CD4-positive, CD25-positive, alpha-beta regulatory T cell (primary cell): Measurements from ENCODE around the gene SMIM8. TPM values are rescaled to one million over a fixed set of nuclear protein-coding genes. Genes with fewer than 3 reads are reported as not detected.

Experiments
- ATAC-seq, 2 donors: fragments of 150-1000 bp; cut with Tn5 transposase; one replicate each; pipeline ENCODE4 v1.10.0; 2021; ENCODE audit warnings: low read depth in 2 of 2, moderate number of reproducible peaks in 2 of 2, moderate library complexity in 1 of 2
- DNase-seq, 3 donors: peaks; one replicate each; pipeline versions ENCODE4 v3.0.0 to v3.0.0-alpha.2; 2012 to 2022; ENCODE audit warnings: mixed read lengths in 1 of 3
- H3K27ac ChIP-seq: one replicate; pipeline ENCODE4 v1.7.0; 2013; ENCODE audit warnings: mild to moderate bottlenecking, low read length; ENCODE audit not compliant: insufficient read depth, poor library complexity, severe bottlenecking
- H3K27me3 ChIP-seq: one replicate; pipeline ENCODE4 v1.7.0; 2013; ENCODE audit warnings: low read length; ENCODE audit not compliant: control insufficient read depth, insufficient read depth
- H3K36me3 ChIP-seq: one replicate; pipeline ENCODE4 v1.7.0; 2013; ENCODE audit warnings: mild to moderate bottlenecking, low read length, moderate library complexity; ENCODE audit not compliant: control insufficient read depth, insufficient read depth
- H3K4me1 ChIP-seq: 2 replicates; pipeline ENCODE4 v1.7.0; 2013; ENCODE audit warnings: mild to moderate bottlenecking, low read length; ENCODE audit not compliant: insufficient read depth, control insufficient read depth, poor library complexity, severe bottlenecking
- H3K4me3 ChIP-seq: one replicate; pipeline ENCODE4 v1.7.0; 2013; ENCODE audit warnings: low read depth, mild to moderate bottlenecking, low read length, moderate library complexity
- H3K9me3 ChIP-seq, 2 experiments: 1 replicate in 1 of 2; 2 replicates in 1 of 2; pipeline ENCODE4 v1.7.0; 2013; ENCODE audit warnings: low read length in 2 of 2, mild to moderate bottlenecking in 1 of 2, moderate library complexity in 1 of 2; ENCODE audit not compliant: control insufficient read depth in 2 of 2
- H3K27ac Mint-ChIP-seq, 3 donors: one replicate each; pipeline ENCODE4 v1.8.0; 2020 to 2022; ENCODE audit warnings: mild to moderate bottlenecking in 3 of 3, mixed read lengths in 3 of 3, moderate library complexity in 2 of 3
- H3K27me3 Mint-ChIP-seq: one replicate; pipeline ENCODE4 v1.8.0; 2022; ENCODE audit warnings: mild to moderate bottlenecking, mixed read lengths
- H3K36me3 Mint-ChIP-seq: one replicate; pipeline ENCODE4 v1.8.0; 2020; ENCODE audit warnings: mixed read lengths
- H3K4me1 Mint-ChIP-seq, 4 donors: one replicate each; pipeline ENCODE4 v1.8.0; 2020 to 2022; ENCODE audit warnings: mixed read lengths in 4 of 4, mild to moderate bottlenecking in 1 of 4
- H3K4me3 Mint-ChIP-seq, 4 donors: one replicate each; pipeline ENCODE4 v1.8.0; 2020 to 2022; ENCODE audit warnings: mild to moderate bottlenecking in 4 of 4, mixed read lengths in 4 of 4, moderate library complexity in 3 of 4
- H3K9me3 Mint-ChIP-seq, 7 donors: one replicate each; pipeline ENCODE4 v1.8.0; 2020 to 2022; ENCODE audit warnings: mixed read lengths in 7 of 7, mild to moderate bottlenecking in 3 of 7, moderate library complexity in 2 of 7
- polyA plus RNA-seq, 4 donors: library from polyadenylated mRNA; unstranded; fragments of 300-500 nt; fragmentation: Illumina TruSeq; gene quantifications; one replicate each; pipeline ENCODE4 v1.2.3, GENCODE V29; 2021
- total RNA-seq: library from RNA; stranded (reverse); gene quantifications from one replicate; pipeline ENCODE4 v1.2.3, GENCODE V29; 2022

The SMIM8 gene
- total and polyA plus RNA-seq, 5 donors from 2014 or later = 9.4 to 22.3 (median 20.1) TPM

GRCh38 chr6:87366899-87367298, 44.5 kb downstream of the SMIM8 start:
- Histone ChIP-seq H3K27me3 (no peaks in the 10 kb centered on the region), H3K4me1 (no peaks in the 10 kb centered on the region), H3K27ac (no peak overlapping the region), H3K4me3 (no peak overlapping the region), H3K36me3 (no peaks in the 10 kb centered on the region), H3K9me3 (no peaks in the 10 kb centered on the region)
- DNase-seq (no peak), ATAC-seq (no peak)
- Mint-ChIP-seq H3K27ac (no peak overlapping the region), H3K4me3 (no peak overlapping the region), H3K27me3 (no peaks in the 10 kb centered on the region), H3K36me3 (peaks cover 7% of the 10 kb centered on the region), H3K4me1 (no peaks in the 10 kb centered on the region), H3K9me3 (peaks cover 0 to 17% (median 5%) of the 10 kb centered on the region in 7 donors)

DNA sequence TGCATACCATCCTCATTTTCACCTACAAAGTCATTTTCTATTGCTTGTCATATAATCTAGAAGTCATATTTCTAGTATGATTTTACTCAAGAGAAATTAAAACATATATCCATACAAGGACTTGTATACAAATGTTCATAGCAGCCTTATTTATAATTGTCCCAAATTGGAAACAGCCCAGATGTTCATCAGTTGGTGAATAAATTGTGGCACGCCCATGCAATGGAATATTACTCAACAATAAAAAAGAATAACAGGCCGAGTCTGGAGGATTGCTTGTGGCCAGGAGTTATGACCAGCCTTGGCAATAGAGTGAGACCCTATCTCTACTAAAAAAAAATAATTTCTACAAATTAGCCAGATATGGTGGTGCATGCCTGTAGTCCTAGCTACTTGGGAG, 51.0 kb downstream of the SMIM8 start:
- no peak overlapping the region for H3K4me3 ChIP-seq
- H3K27ac ChIP-seq = no peak overlapping the region
- DNase-seq (no peak), ATAC-seq (no peak)
- no peaks in the 10 kb centered on the region for H3K4me1 ChIP-seq
- peaks cover 0 to 4% (median 0%) of the 10 kb centered on the region in 7 donors for H3K9me3 Mint-ChIP-seq
- no peaks in the 10 kb centered on the region for H3K27me3 ChIP-seq
- no peaks in the 10 kb centered on the region for H3K36me3 Mint-ChIP-seq
- H3K27me3 Mint-ChIP-seq = no peaks in the 10 kb centered on the region
- no peak overlapping the region for H3K27ac Mint-ChIP-seq
- H3K36me3 ChIP-seq = no peaks in the 10 kb centered on the region
- H3K4me3 Mint-ChIP-seq = no peak overlapping the region
- peaks cover 0 to 4% (median 0%) of the 10 kb centered on the region in 4 donors for H3K4me1 Mint-ChIP-seq
- no peaks in the 10 kb centered on the region for H3K9me3 ChIP-seq

DNA sequence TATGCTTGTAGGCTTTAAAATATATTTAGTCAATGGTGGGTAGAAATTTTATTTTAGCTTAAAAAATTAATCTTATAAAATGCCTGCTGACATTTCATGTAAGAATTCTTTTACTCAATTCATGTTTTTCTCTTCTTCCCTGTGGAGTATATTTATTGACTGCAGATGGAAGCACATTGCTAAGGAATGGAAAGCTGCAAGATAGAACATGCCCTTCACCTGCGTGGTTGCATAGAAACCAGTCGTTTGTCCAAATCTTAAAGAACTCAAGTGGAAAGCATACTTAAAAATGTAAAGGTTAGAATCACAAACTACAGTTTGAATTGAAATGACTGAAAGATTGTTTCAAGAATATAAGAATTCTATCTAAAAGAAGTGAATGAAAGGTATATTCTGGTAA, 52.9 kb downstream of the SMIM8 start:
- no peak for DNase-seq
- no peaks in the 10 kb centered on the region for H3K36me3 ChIP-seq
- H3K27ac Mint-ChIP-seq = no peak overlapping the region
- H3K9me3 Mint-ChIP-seq = peaks cover 0 to 4% (median 0%) of the 10 kb centered on the region in 7 donors
- H3K4me3 ChIP-seq = no peak overlapping the region
- H3K9me3 ChIP-seq = no peaks in the 10 kb centered on the region
- H3K4me1 Mint-ChIP-seq = peaks cover 0 to 4% (median 0%) of the 10 kb centered on the region in 4 donors
- H3K4me1 ChIP-seq = no peaks in the 10 kb centered on the region
- H3K27ac ChIP-seq = no peak overlapping the region
- no peaks in the 10 kb centered on the region for H3K27me3 Mint-ChIP-seq
- ATAC-seq = no peak
- no peaks in the 10 kb centered on the region for H3K36me3 Mint-ChIP-seq
- no peak overlapping the region for H3K4me3 Mint-ChIP-seq
- H3K27me3 ChIP-seq = no peaks in the 10 kb centered on the region

DNA sequence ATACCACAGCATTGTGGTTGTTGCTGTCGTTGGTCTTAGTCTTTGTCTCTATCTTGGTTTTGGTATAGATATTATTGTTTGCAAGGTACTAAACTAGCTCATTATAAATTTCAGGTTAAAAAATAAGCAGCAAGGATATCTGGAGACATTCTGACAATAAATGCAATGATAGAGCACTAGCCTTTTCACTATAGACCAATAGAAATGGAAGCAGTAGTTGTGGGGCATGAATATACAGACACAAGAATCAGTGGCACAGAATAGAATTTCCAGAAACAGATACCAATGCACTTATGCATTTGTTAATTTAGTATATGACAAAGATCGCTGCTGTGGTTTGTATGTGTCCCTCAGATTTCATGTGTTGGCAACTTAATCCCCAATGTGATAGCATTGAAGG, 54.3 kb downstream of the SMIM8 start:
- Histone ChIP-seq H3K4me3 (no peak overlapping the region), H3K36me3 (no peaks in the 10 kb centered on the region), H3K4me1 (no peaks in the 10 kb centered on the region), H3K9me3 (no peaks in the 10 kb centered on the region), H3K27me3 (no peaks in the 10 kb centered on the region), H3K27ac (no peak overlapping the region)
- peaks cover 3% of the 10 kb centered on the region for H3K36me3 Mint-ChIP-seq
- H3K4me1 Mint-ChIP-seq = peaks cover 0 to 4% (median 0%) of the 10 kb centered on the region in 4 donors
- H3K9me3 Mint-ChIP-seq = peaks cover 0 to 4% (median 0%) of the 10 kb centered on the region in 7 donors
- no peaks in the 10 kb centered on the region for H3K27me3 Mint-ChIP-seq
- no peak overlapping the region for H3K27ac Mint-ChIP-seq
- no peak for DNase-seq
- H3K4me3 Mint-ChIP-seq = no peak overlapping the region
- ATAC-seq = no peak

- Mint-ChIP-seq H3K27me3 (no peaks in the 10 kb centered on the region), H3K4me1 (peaks cover 0 to 4% (median 0%) of the 10 kb centered on the region in 4 donors), H3K9me3 (peaks cover 0 to 2% (median 0%) of the 10 kb centered on the region in 7 donors), H3K4me3 (no peak overlapping the region), H3K27ac (no peak overlapping the region), H3K36me3 (peaks cover 3% of the 10 kb centered on the region)
- no peak overlapping the region for H3K4me3 ChIP-seq
- no peaks in the 10 kb centered on the region for H3K36me3 ChIP-seq
- H3K4me1 ChIP-seq = no peaks in the 10 kb centered on the region
- H3K9me3 ChIP-seq = no peaks in the 10 kb centered on the region
- ATAC-seq (no peak), DNase-seq (no peak)
- H3K27me3 ChIP-seq = no peaks in the 10 kb centered on the region
- no peak overlapping the region for H3K27ac ChIP-seq
Observed at GRCh38 chr6:87378947-87379346, 56.6 kb downstream of the SMIM8 start.

DNA sequence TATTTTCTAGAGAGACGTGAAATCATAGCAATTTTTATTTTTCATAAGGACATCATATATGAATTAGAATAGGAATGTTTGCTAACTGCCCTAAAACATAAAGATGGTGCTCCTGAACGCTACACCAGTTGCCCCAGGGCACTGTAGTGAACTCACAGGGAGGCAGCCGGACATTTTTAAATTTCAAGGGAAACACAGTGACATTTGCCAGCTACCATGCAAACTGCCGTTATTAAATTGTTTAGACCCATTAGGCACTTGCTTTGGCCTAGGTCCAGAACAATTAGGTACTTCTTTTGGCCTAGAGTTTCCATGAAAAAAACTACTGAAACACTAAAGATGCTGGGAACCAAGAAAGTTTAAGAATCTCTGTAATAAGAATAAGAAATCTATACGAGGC, 60.5 kb downstream of the SMIM8 start:
- no peak overlapping the region for H3K27ac ChIP-seq
- no peak overlapping the region for H3K27ac Mint-ChIP-seq
- no peaks in the 10 kb centered on the region for H3K9me3 ChIP-seq
- no peaks in the 10 kb centered on the region for H3K36me3 ChIP-seq
- H3K4me3 Mint-ChIP-seq = no peak overlapping the region
- DNase-seq = no peak
- H3K9me3 Mint-ChIP-seq = no peaks in the 10 kb centered on the region
- H3K27me3 ChIP-seq = no peaks in the 10 kb centered on the region
- no peak for ATAC-seq
- no peaks in the 10 kb centered on the region for H3K27me3 Mint-ChIP-seq
- no peak overlapping the region for H3K4me3 ChIP-seq
- H3K4me1 Mint-ChIP-seq = no peaks in the 10 kb centered on the region
- H3K4me1 ChIP-seq = no peaks in the 10 kb centered on the region
- H3K36me3 Mint-ChIP-seq = peaks cover 3% of the 10 kb centered on the region

- no peaks in the 10 kb centered on the region for H3K4me1 Mint-ChIP-seq
- peaks cover 3% of the 10 kb centered on the region for H3K36me3 Mint-ChIP-seq
- no peak overlapping the region for H3K27ac ChIP-seq
- DNase-seq = no peak
- no peak for ATAC-seq
- H3K27ac Mint-ChIP-seq = no peak overlapping the region
- H3K36me3 ChIP-seq = no peaks in the 10 kb centered on the region
- no peak overlapping the region for H3K4me3 ChIP-seq
- H3K4me1 ChIP-seq = no peaks in the 10 kb centered on the region
- no peaks in the 10 kb centered on the region for H3K27me3 Mint-ChIP-seq
- no peaks in the 10 kb centered on the region for H3K9me3 Mint-ChIP-seq
- no peak overlapping the region for H3K4me3 Mint-ChIP-seq
- no peaks in the 10 kb centered on the region for H3K9me3 ChIP-seq
- no peaks in the 10 kb centered on the region for H3K27me3 ChIP-seq
Observed at GRCh38 chr6:87384038-87384437, 61.6 kb downstream of the SMIM8 start.

- Mint-ChIP-seq H3K4me3 (no peak overlapping the region), H3K9me3 (no peaks in the 10 kb centered on the region), H3K4me1 (no peaks in the 10 kb centered on the region), H3K27ac (no peak overlapping the region), H3K36me3 (peaks cover 3% of the 10 kb centered on the region), H3K27me3 (no peaks in the 10 kb centered on the region)
- no peak overlapping the region for H3K27ac ChIP-seq
- DNase-seq (no peak), ATAC-seq (no peak)
- H3K4me1 ChIP-seq = no peaks in the 10 kb centered on the region
- no peaks in the 10 kb centered on the region for H3K27me3 ChIP-seq
- H3K36me3 ChIP-seq = no peaks in the 10 kb centered on the region
- H3K4me3 ChIP-seq = no peak overlapping the region
- H3K9me3 ChIP-seq = no peaks in the 10 kb centered on the region
Observed at GRCh38 chr6:87384449-87384848, 62.1 kb downstream of the SMIM8 start.
